Loucy (cell line): Measurements from ENCODE around the gene GOLGA6L25.
"Not testable (repeated sequence)": the region's sequence is repeated elsewhere in the genome, so short reads cannot be mapped to it uniquely, and the experiment has no call there.

ENCODE experiments used
- H2AFZ ChIP-seq: fragments of 200-600 bp; sonication (generic); 2 replicates; pipeline ENCODE4 v1.6.0; 2016; ENCODE audit warnings: antibody characterized with exemption, mild to moderate bottlenecking, low read length, moderate library complexity
- H3F3A ChIP-seq: fragments of 200-600 bp; 2 replicates; pipeline ENCODE4 v1.6.0; 2016; ENCODE audit warnings: antibody characterized with exemption, low read depth, mild to moderate bottlenecking
- H3K27me3 ChIP-seq: fragments of 200-600 bp; sonication (generic); 2 replicates; pipeline ENCODE4 v1.6.1; 2014; ENCODE audit warnings: low read length, mild to moderate bottlenecking; ENCODE audit not compliant: insufficient read depth, poor library complexity, severe bottlenecking
- H3K36me3 ChIP-seq: fragments of 200-600 bp; sonication (generic); 2 replicates; pipeline ENCODE4 v1.6.1; 2016; ENCODE audit warnings: low read length; ENCODE audit not compliant: insufficient read depth
- H3K4me1 ChIP-seq: fragments of 200-600 bp; sonication (generic); 2 replicates; pipeline ENCODE4 v1.5.1; 2014; ENCODE audit warnings: low read length, mild to moderate bottlenecking; ENCODE audit not compliant: insufficient read depth, poor library complexity, severe bottlenecking
- H3K4me2 ChIP-seq: fragments of 200-600 bp; sonication (generic); 2 replicates; pipeline ENCODE4 v1.6.0; 2014; ENCODE audit warnings: antibody characterized with exemption, low read length, low read depth, mild to moderate bottlenecking; ENCODE audit not compliant: poor library complexity, severe bottlenecking
- H3K4me3 ChIP-seq: fragments of 200-600 bp; sonication (generic); 2 replicates; pipeline ENCODE4 v1.5.1; 2014; ENCODE audit warnings: low read length, mild to moderate bottlenecking, mixed read lengths; ENCODE audit not compliant: poor library complexity, severe bottlenecking
- H3K79me2 ChIP-seq: fragments of 200-600 bp; sonication (generic); 2 replicates; pipeline ENCODE4 v1.6.1; 2014; ENCODE audit warnings: low read length; ENCODE audit not compliant: insufficient read depth
- H3K9ac ChIP-seq: fragments of 200-600 bp; sonication (generic); 2 replicates; pipeline ENCODE4 v1.6.0; 2014; ENCODE audit warnings: mild to moderate bottlenecking, low read depth, low read length, moderate library complexity; ENCODE audit not compliant: poor library complexity, severe bottlenecking
- H3K9me2 ChIP-seq: fragments of 200-600 bp; sonication (generic); replicated peaks from 2 replicates; pipeline ENCODE4 v1.6.1; 2016; ENCODE audit warnings: low read depth, low read length, mixed read lengths
- H3K9me3 ChIP-seq: fragments of 200-600 bp; sonication (generic); 2 replicates; pipeline ENCODE4 v1.6.1; 2014; ENCODE audit warnings: mild to moderate bottlenecking, antibody characterized with exemption, low read length, low read depth; ENCODE audit not compliant: insufficient read depth
- H4K20me1 ChIP-seq: fragments of 200-600 bp; sonication (generic); 2 replicates; pipeline ENCODE4 v1.6.0; 2014; ENCODE audit warnings: antibody characterized with exemption, low read length, mild to moderate bottlenecking; ENCODE audit not compliant: insufficient read depth, poor library complexity, severe bottlenecking

GOLGA6L25 gene, protein sequence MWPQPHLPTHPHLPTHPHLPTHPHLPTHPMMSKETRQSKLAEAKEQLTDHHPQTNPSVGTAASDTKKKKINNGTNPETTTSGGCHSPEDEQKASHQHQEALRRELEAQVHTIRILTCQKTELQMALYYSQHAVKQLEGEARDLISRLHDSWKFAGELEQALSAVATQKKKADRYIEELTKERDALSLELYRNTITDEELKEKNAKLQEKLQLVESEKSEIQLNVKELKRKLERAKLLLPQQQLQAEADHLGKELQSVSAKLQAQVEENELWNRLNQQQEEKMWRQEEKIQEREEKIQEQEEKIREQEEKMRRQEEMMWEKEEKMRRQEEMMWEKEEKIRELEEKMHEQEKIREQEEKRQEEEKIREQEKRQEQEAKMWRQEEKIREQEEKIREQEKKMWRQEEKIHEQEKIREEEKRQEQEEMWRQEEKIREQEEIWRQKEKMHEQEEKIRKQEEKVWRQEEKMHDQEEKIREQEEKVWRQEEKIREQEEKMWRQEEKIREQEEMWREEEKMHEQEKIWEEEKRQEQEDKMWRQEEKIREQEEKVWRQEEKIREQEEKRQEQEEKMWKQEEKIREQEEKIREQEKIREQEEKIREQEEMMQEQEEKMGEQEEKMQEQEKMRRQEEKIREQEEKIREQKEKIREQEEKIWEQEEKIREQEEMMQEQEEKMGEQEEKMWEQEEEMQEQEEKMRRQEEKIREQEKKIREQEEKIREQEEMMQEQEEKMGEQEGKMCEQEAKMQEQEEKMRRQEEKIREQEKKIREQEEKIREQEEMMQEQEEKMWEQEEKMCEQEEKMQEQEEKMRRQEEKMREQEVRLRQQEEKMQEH

DNA sequence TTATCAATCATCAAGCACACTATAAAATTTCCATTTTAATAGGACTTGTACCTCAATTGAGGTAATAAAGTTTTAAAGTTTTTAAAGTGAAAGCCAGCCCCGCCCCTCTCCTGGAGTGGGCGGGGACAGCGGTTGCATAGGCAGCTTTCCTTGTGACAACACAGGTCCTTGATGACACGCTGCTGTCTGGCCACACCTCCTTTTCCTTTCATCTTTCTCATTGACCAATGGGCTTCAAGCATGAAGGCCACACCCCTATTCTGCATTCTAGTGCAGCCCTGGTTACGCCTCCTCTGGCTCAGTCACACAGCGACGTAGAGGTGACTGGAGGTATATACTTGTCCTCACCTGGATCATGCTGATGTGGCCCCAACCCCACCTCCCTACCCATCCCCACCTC is at the start of gene GOLGA6L25:
Gene GOLGA6L25 (plus strand): TSS at position 301 of the 400 bp plus-strand sequence. CDS start 61 bp downstream, at position 362.
- H3K27me3 ChIP-seq: not testable (repeated sequence)

DNA sequence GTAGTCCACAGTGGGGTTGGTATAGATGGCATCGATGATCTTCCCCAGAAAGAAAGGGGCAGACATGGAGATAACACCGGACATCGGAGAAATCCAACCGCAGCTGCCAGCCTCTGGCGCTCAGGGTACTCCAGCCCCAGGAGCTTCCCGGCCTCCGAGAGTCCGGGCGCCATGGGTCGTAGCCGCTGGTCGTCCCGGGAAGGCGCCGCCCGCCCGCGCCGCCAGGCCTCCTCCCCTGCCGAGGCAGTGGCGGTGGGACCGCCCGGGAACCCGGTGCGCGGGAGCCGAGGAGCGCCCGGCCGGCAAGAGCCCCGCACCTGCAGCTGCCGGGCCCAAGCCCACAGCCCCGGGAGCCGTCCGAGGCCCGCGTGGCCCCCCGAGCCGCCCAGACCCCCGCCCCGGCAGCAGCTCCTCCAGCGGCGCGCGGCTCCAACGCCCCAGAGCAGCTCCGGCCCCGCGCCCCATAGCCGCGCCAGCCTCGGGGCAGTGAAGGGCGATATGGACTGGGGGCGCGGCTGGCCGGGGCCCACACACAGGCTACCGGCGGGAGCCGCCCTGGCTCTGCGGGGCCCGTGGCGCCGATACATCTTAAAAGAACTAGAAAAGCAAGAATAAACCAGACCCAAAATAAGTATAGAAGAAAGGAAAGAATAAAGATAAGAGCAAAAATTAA is 45.0 kb upstream of the GOLGA6L25 start:
- H3K79me2 ChIP-seq, H3K4me1 ChIP-seq, H3K27me3 ChIP-seq, H3K9ac ChIP-seq, H3K36me3 ChIP-seq, H3K4me3 ChIP-seq, H2AFZ ChIP-seq, H3K9me2 ChIP-seq, H3K4me2 ChIP-seq, H3F3A ChIP-seq, H3K9me3 ChIP-seq, H4K20me1 ChIP-seq: not testable (repeated sequence)

More for the DNA sequence above, at the start of gene GOLGA6L25:
- H2AFZ ChIP-seq, H4K20me1 ChIP-seq, H3K79me2 ChIP-seq, H3K9me2 ChIP-seq, H3K36me3 ChIP-seq, H3K4me2 ChIP-seq, H3K4me3 ChIP-seq, H3K9me3 ChIP-seq, H3K9ac ChIP-seq, H3K4me1 ChIP-seq, H3F3A ChIP-seq: not testable (repeated sequence)

DNA sequence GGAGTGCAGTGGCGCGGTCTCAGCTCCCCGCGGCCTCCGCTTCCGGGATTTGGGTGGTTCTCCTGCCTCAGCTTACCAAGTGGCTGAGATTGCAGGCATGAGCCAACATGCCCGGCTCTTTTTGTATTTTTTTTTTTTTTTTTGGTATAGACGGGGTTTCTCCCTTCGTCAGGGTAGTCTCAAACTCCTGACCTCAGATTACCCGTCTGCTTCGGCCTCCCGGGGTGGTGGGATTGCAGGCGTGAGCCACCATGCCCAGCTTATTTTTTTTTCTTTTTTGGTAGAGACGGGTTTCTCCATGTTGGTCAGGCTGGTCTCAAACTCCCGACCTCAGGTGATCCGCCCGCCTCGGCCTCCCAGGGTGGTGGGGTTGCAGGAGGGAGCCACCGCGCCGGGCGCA is 39.2 kb upstream of the GOLGA6L25 start:
- H3K36me3 ChIP-seq, H3K4me3 ChIP-seq, H3F3A ChIP-seq: not testable (repeated sequence)

DNA sequence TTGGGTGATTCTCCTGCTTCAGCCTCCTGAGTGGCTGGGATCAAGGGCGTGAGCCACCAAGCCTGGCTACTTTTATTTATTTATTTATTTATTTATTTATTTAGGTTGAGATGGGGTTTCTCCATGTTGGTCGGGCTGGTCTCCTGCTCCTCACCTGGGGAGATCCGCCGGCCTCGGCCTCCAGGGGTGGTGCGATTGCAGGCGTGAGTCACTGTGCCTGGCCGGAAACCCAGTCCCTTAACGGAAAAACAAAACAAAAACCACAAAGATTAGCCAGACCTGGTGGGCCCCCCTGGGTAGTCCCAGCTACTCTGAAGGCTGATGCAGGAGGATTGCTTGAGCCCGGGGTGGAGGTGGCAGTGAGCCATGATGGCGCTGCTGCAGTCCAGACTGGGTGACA is 38.2 kb upstream of the GOLGA6L25 start:
- H3K4me2 ChIP-seq, H3K27me3 ChIP-seq, H3K9ac ChIP-seq, H3K36me3 ChIP-seq, H3K79me2 ChIP-seq, H3K9me2 ChIP-seq, H3K4me1 ChIP-seq, H3K9me3 ChIP-seq, H2AFZ ChIP-seq, H4K20me1 ChIP-seq, H3K4me3 ChIP-seq, H3F3A ChIP-seq: not testable (repeated sequence)

More for the DNA sequence above, 39.2 kb upstream of the GOLGA6L25 start:
- not testable (repeated sequence) for H4K20me1 ChIP-seq, H3K4me1 ChIP-seq, H3K4me2 ChIP-seq, H3K79me2 ChIP-seq, H3K9me2 ChIP-seq, H3K9me3 ChIP-seq, H2AFZ ChIP-seq, H3K27me3 ChIP-seq, H3K9ac ChIP-seq

DNA sequence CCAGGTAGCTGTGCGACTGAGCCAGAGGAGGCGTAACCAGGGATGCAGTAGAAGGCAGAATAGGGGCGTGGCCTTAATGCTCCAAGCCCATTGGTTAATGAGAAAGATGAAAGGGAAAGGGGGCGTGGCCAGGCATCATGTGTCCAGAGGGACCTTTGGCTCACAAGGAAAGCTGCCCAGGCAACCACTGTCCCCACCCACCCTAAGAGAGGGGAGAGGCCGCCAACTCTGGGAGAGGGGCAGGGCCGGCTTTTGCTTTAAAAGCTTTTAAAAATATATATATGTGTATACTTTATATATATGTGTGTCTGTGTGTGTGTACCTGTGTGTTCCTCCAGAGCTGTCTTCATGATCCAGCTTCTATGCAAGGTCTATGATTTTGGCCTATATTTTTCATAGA is 20.4 kb upstream of the GOLGA6L25 start, which contains the start of gene GOLGA8G:
Gene GOLGA8G (minus strand): TSS at position 18 of the 400 bp plus-strand sequence. CDS start 62 bp downstream, outside the sequence.
- not testable (repeated sequence) for H3K4me3 ChIP-seq, H3K79me2 ChIP-seq, H2AFZ ChIP-seq

DNA sequence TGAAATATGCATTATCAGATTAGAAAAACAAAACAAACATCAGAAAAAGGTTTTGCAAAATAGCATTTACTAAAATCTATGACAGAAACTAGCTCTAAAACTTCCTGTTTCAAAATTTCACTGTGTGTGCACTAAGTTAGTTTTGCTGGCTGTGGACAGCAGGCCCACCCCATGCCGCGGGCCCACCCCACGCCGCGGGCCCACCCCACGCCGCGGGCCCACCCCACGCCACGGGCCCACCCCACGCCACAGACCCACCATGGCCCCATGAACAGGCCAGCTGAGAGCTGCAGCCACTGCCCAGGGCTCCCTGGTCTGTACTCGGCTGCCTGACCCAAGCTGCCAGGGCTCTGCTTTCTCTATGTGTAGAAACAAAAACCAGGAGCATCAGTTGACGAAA is 20.0 kb downstream of the GOLGA6L25 start:
- H3K4me1 ChIP-seq, H3F3A ChIP-seq, H3K9ac ChIP-seq, H3K36me3 ChIP-seq, H3K9me3 ChIP-seq, H3K4me2 ChIP-seq, H4K20me1 ChIP-seq, H2AFZ ChIP-seq, H3K27me3 ChIP-seq, H3K4me3 ChIP-seq, H3K79me2 ChIP-seq, H3K9me2 ChIP-seq: not testable (repeated sequence)

More for the DNA sequence above, 20.4 kb upstream of the GOLGA6L25 start, which contains the start of gene GOLGA8G:
- H3K9me2 ChIP-seq, H3K4me1 ChIP-seq, H3F3A ChIP-seq, H4K20me1 ChIP-seq, H3K4me2 ChIP-seq, H3K9ac ChIP-seq, H3K27me3 ChIP-seq, H3K36me3 ChIP-seq, H3K9me3 ChIP-seq: not testable (repeated sequence)
